A549 (cell line): ENCODE results near the gene S100A8. TPM values are rescaled to one million over a fixed set of nuclear protein-coding genes. Genes with fewer than 3 reads are reported as not detected.
A peak's percentile ranks its signal among the peaks of the same experiment; 100 is the strongest.

Source experiments
- ATAC-seq, 2 experiments: fragments of 200-7000 bp in 1 of 2; fragments of >200 bp in 1 of 2; cut with Nextera tagmentation in 1 of 2; cut with Tn5 transposase in 1 of 2; 3 replicates each; pipeline versions ENCODE4 v1.8.0 to v1.9.1; 2018 to 2020; ENCODE audit warnings: mild to moderate bottlenecking in 1 of 2, moderate library complexity in 1 of 2
- CTCF ChIA-PET: fragments of 300-600 bp; sonication (Branson Sonifier 250); formaldehyde crosslinking; extraction: SDS; loops from one replicate; lab custom pipeline; 2021; ENCODE audit warnings: antibody characterized with exemption, inconsistent platforms; lab: Yijun Ruan, JAX
- POLR2A ChIA-PET: fragments of 350-600 bp; formaldehyde crosslinking; extraction: SDS; loops from one replicate; lab custom pipeline; 2021; ENCODE audit warnings: antibody characterized with exemption, inconsistent platforms; lab: Yijun Ruan, JAX
- DNase-seq, 2 experiments: peaks; one replicate each; pipeline versions ENCODE4 v3.0.0 to v3.0.0-alpha.2; 2011 to 2016; ENCODE audit warnings: low read depth in 1 of 2, low spot score in 1 of 2
- FAIRE-seq: peaks from 2 replicates; lab custom pipeline; 2011; peaks lifted over from hg19 to GRCh38; lab: Jason Lieb, UNC
- H3K27ac ChIP-seq, 2 experiments: fragments of >200 bp; sonication (Bioruptor Twin); formaldehyde crosslinking; 3 replicates each; pipeline ENCODE4 v1.5.1; 2016 to 2017
- H3K4me1 ChIP-seq: fragments of >200 bp; sonication (Bioruptor Twin); formaldehyde crosslinking; 3 replicates; pipeline ENCODE4 v1.6.1; 2016
- H3K4me2 ChIP-seq: fragments of >200 bp; sonication (Bioruptor Twin); formaldehyde crosslinking; 3 replicates; pipeline ENCODE4 v1.6.1; 2016
- H3K4me3 ChIP-seq: fragments of >200 bp; sonication (Bioruptor Twin); formaldehyde crosslinking; 3 replicates; pipeline ENCODE4 v1.5.1; 2016
- H3K9me3 ChIP-seq: fragments of >200 bp; sonication (Bioruptor Twin); formaldehyde crosslinking; 3 replicates; pipeline ENCODE4 v1.6.1; 2016
- CTCF ChIP-seq: fragments of >200 bp; sonication (Bioruptor Twin); formaldehyde crosslinking; IDR thresholded peaks from 3 replicates; pipeline ENCODE4 v1.5.1; 2016
- EHMT2 ChIP-seq: fragments of 200-600 bp; sonication (generic); IDR thresholded peaks from 2 replicates; pipeline ENCODE4 v1.6.1; 2016; ENCODE audit warnings: antibody characterized with exemption, low read depth, mild to moderate bottlenecking, moderate library complexity
- ELK1 ChIP-seq: fragments of 150-350 bp; IDR thresholded peaks from 2 replicates; pipeline ENCODE4 v1.6.1; 2014; ENCODE audit warnings: low read depth, mild to moderate bottlenecking, low read length
- EP300 ChIP-seq, 2 experiments: fragments of >200 bp; sonication (Bioruptor Twin); formaldehyde crosslinking; IDR thresholded peaks; 2 replicates in 1 of 2; 3 replicates in 1 of 2; pipeline ENCODE4 v1.6.1; 2016 to 2017
- HEYL ChIP-seq: fragments of 250-450 bp; sonication (Bioruptor Pico); IDR thresholded peaks from 2 replicates; pipeline ENCODE4 v1.8.0; 2021; ENCODE audit warnings: mild to moderate bottlenecking, moderate library complexity
- HMGXB4 ChIP-seq: fragments of 250-450 bp; sonication (Bioruptor Pico); IDR thresholded peaks from 2 replicates; pipeline ENCODE4 v1.5.0; 2021; ENCODE audit warnings: mild to moderate bottlenecking, moderate library complexity, borderline replicate concordance
- HOXA7 ChIP-seq: fragments of 250-450 bp; sonication (Bioruptor Pico); IDR thresholded peaks from 2 replicates; pipeline ENCODE4 v1.5.0; 2020; ENCODE audit warnings: mild to moderate bottlenecking, moderate library complexity
- KDM5A ChIP-seq: fragments of 200-600 bp; sonication (generic); IDR thresholded peaks from 2 replicates; pipeline ENCODE4 v1.6.1; 2016; ENCODE audit warnings: antibody characterized with exemption, mild to moderate bottlenecking
- MAFK ChIP-seq: fragments of 450-650 bp; IDR thresholded peaks from 2 replicates; pipeline ENCODE4 v1.6.1; 2014; ENCODE audit not compliant: partially characterized antibody
- MAZ ChIP-seq: fragments of 150-350 bp; IDR thresholded peaks from 2 replicates; pipeline ENCODE4 v1.6.1; 2014; ENCODE audit warnings: antibody characterized with exemption, low read depth, low read length, borderline replicate concordance
- MYC ChIP-seq: IDR thresholded peaks from 2 replicates; pipeline ENCODE4 v1.6.1; 2012; ENCODE audit warnings: mild to moderate bottlenecking, inconsistent platforms, low read length, improper control_type of control experiment, borderline replicate concordance
- POLR2A ChIP-seq: IDR thresholded peaks from 2 replicates; pipeline ENCODE4 v1.6.1; 2012; ENCODE audit warnings: mild to moderate bottlenecking, low read length
- RAD21 ChIP-seq, 2 experiments: fragments of >200 bp in 1 of 2; sonication (Bioruptor Twin) in 1 of 2; formaldehyde crosslinking in 1 of 2; IDR thresholded peaks in 1 of 2; conservative IDR thresholded peaks in 1 of 2; 2 replicates in 1 of 2; 3 replicates in 1 of 2; pipeline ENCODE4 v1.6.1; 2012 to 2018; ENCODE audit warnings: inconsistent platforms in 1 of 2
- RARB ChIP-seq: fragments of 250-450 bp; sonication (Bioruptor Pico); IDR thresholded peaks from 2 replicates; pipeline ENCODE4 v1.8.0; 2021; ENCODE audit warnings: mild to moderate bottlenecking, moderate library complexity
- RCOR1 ChIP-seq: fragments of 150-350 bp; IDR thresholded peaks from 2 replicates; pipeline ENCODE4 v1.6.1; 2014; ENCODE audit warnings: antibody characterized with exemption, low read length, low read depth
- RFX5 ChIP-seq: fragments of 450-650 bp; IDR thresholded peaks from 2 replicates; pipeline ENCODE4 v1.7.1; 2014; ENCODE audit warnings: antibody characterized with exemption, mild to moderate bottlenecking, moderate library complexity
- RNF2 ChIP-seq: fragments of 200-600 bp; sonication (generic); IDR thresholded peaks from 2 replicates; pipeline ENCODE4 v1.6.1; 2016; ENCODE audit warnings: low read depth, mild to moderate bottlenecking, antibody characterized with exemption, moderate library complexity, borderline replicate concordance
- SMC3 ChIP-seq: fragments of >200 bp; sonication (Bioruptor Twin); formaldehyde crosslinking; IDR thresholded peaks from 3 replicates; pipeline ENCODE4 v1.6.1; 2018; ENCODE audit warnings: inconsistent platforms
- TFCP2L1 ChIP-seq: fragments of 250-450 bp; sonication (Bioruptor Pico); IDR thresholded peaks from 2 replicates; pipeline ENCODE4 v1.5.0; 2021; ENCODE audit warnings: mild to moderate bottlenecking
- TP53 ChIP-seq: fragments of 250-450 bp; sonication (Bioruptor Pico); IDR thresholded peaks from 2 replicates; pipeline ENCODE4 v1.5.0; 2021; ENCODE audit warnings: mild to moderate bottlenecking, moderate library complexity
- ZNF302 ChIP-seq: fragments of 250-450 bp; sonication (Bioruptor Pico); IDR thresholded peaks from 2 replicates; pipeline ENCODE4 v1.9.0; 2021; ENCODE audit warnings: inconsistent platforms, mild to moderate bottlenecking, moderate library complexity
- WGBS: methylation state at CpG from one replicate; pipeline ENCODE4 v1.1.6; 2017; ENCODE audit errors: missing lambda C conversion rate; 5-methylcytosine and 5-hydroxymethylcytosine counted together
- polyA plus RNA-seq, 4 experiments: library from polyadenylated mRNA; depleted of rRNA in 3 of 4; stranded (reverse); fragments of >200 nt; fragmentation: RNase III in 1 of 4; extraction: RNeasy Plus Mini Kit Qiagen cat#74134 plus additional on column Dnase treatment in 1 of 4; gene quantifications; 2 replicates in 3 of 4; 3 replicates in 1 of 4; pipeline ENCODE4 v1.2.3, GENCODE V29; 2011 to 2017
- TF ChIP-seq, protein P1 (sequence below): IDR thresholded peaks from 2 replicates; pipeline ENCODE4 v1.6.1; 2012
- TF ChIP-seq, protein P2 (sequence below): fragments of 250-450 bp; sonication (Bioruptor Pico); IDR thresholded peaks from 2 replicates; pipeline ENCODE4 v1.5.0; 2020; ENCODE audit warnings: low read depth, mild to moderate bottlenecking, moderate library complexity

S100A8 gene
- polyA plus RNA-seq, 2 of the 4 experiments (the other 2 are of a cell fraction) = not detected

DNA sequence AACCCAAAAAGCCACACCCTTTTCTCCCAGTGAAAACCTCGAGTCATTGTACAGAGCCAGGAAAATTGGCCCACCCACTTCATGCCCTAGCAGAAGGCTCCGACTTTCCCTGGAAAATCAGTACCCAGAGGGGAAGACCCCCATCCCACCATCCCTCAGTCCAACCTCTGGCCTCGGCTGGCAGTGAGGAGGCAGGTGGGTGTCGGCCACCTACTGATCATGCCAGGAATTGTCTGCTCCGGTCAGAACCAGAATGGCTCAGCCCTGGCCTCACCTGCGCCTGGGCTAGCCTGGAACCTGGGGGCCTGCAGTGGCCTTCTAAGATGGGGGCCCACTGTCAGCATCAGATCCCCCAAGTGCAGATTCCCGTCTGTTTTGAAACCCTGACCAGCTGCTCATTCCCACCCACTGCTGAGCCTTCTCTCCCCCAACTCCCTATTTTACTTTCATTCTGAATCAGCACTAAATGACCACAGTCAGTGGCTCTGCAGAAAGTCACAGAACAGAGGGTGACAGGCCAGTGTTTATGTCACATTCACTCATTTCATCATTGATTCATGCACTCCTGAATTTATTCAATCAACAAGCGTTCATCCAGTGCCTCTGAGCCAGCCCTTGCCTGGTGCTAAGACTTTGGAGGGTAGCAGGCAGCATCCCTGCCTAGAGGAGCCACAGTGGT, 36.2 kb downstream of the S100A8 start:
- Histone ChIP-seq H3K4me3 (no peak overlapping the region), H3K4me1 (no peaks in the 10 kb centered on the region), H3K27ac (no peak overlapping the region), H3K4me2 (no peak overlapping the region), H3K9me3 (no peaks in the 10 kb centered on the region)
- ChIA-PET CTCF (interaction anchor here (0.5 to 13.2 kb wide), 33 partner anchors 8 to 979 kb away, joined by 3 to 731 read pairs (median 6); partner anchors contain the start of genes LORICRIN and S100A12), POLR2A (interaction anchor here (1.1 kb wide), 1 partner anchor 212 kb away, joined by 3 read pairs; no protein-coding TSS in a partner anchor)
- FAIRE-seq (no peak), DNase-seq (no peak), ATAC-seq (peak; percentile 41 to 47; a peak in 2 of 6 replicates)
- WGBS = 24% methylated on average over 8 of the region's 8 CpGs
- TF ChIP-seq, protein P1, sequence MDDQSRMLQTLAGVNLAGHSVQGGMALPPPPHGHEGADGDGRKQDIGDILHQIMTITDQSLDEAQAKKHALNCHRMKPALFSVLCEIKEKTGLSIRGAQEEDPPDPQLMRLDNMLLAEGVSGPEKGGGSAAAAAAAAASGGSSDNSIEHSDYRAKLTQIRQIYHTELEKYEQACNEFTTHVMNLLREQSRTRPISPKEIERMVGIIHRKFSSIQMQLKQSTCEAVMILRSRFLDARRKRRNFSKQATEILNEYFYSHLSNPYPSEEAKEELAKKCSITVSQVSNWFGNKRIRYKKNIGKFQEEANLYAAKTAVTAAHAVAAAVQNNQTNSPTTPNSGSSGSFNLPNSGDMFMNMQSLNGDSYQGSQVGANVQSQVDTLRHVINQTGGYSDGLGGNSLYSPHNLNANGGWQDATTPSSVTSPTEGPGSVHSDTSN = no peak
- TF ChIP-seq HOXA7 (no peak), EP300 (IDR thresholded peaks at IDR 0.05) (no peak), HMGXB4 (CRISPR knock-in tag) (no peak), HEYL (CRISPR knock-in tag) (no peak), RARB (CRISPR knock-in tag) (no peak), POLR2A (no peak), MAFK (no peak), KDM5A (no peak), RCOR1 (no peak), ZNF302 (CRISPR knock-in tag) (no peak), MYC (no peak), EHMT2 (no peak), MAZ (no peak), ELK1 (no peak), RFX5 (no peak), TP53 (CRISPR knock-in tag) (no peak)
- TF ChIP-seq, protein P2, sequence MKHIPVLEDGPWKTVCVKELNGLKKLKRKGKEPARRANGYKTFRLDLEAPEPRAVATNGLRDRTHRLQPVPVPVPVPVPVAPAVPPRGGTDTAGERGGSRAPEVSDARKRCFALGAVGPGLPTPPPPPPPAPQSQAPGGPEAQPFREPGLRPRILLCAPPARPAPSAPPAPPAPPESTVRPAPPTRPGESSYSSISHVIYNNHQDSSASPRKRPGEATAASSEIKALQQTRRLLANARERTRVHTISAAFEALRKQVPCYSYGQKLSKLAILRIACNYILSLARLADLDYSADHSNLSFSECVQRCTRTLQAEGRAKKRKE (CRISPR knock-in tag) = no peak

DNA sequence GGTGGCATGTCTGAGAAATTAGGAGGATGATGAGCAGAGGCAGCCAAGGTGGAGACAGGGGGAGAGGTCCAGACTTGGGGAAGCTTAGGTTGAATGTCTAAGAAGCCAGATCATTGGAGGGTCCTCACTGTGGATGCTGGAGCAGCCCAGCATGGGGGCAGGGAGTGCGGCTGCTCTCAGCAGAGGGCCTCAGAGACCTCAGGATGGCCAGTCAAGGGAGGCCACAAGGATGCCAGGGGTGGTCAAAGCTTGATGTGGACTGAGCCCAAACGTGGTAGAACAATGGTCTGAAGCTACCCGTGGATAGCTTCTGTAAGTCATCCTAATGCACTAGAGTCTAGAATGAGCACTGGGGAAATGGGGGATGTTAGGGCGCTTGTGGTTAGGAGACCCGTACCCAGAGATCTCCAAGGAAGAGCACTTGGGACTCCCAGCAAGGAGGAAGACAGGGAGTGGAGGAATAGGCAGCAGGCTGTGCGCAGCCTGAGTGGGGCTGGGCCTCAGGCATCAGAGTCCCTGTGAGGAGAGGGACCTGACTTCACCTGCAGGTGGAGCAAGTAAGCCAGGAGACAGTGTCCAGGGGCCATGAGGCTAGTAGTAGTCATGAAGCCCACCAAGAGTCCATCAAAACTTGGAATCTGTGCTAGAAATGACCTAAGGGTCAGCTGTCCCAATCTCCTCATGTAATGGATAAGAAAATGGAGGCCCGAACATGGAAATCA, 37.5 kb downstream of the S100A8 start:
- FAIRE-seq = no peak
- TF ChIP-seq RNF2 (no peak), RAD21 (conservative IDR thresholded peaks at IDR 0.05 in 1 of 2, IDR thresholded peaks at IDR 0.05 in 1 of 2) (peak; percentile 49 to 51; a peak in 4 of 5 replicates), CTCF (peak; percentile 50), SMC3 (peak; percentile 47; the same call in 2 of the 3 replicates), TFCP2L1 (no peak)
- TF ChIP-seq, protein P1 = no peak
- H3K4me3 ChIP-seq = no peak overlapping the region
- POLR2A ChIA-PET = interaction anchor here (1.1 kb wide), 1 partner anchor 213 kb away, joined by 3 read pairs; no protein-coding TSS in a partner anchor
- WGBS = 40% methylated on average over 7 of the region's 7 CpGs
- H3K27ac ChIP-seq = no peak overlapping the region
- peak; percentile 70 to 83 for ATAC-seq
- no peaks in the 10 kb centered on the region for H3K4me1 ChIP-seq
- peak; percentile 39 to 75 for DNase-seq
- no peaks in the 10 kb centered on the region for H3K9me3 ChIP-seq
- CTCF ChIA-PET = interaction anchor here (0.6 to 13.2 kb wide), 73 partner anchors 10 to 636 kb away, joined by 3 to 731 read pairs (median 4); partner anchors contain the start of genes CHTOP, ILF2, LORICRIN and NPR1
- H3K4me2 ChIP-seq = no peak overlapping the region
